WTC11 (cell line): Measurements from ENCODE around the gene LYRM2. TPM values are rescaled to one million over a fixed set of nuclear protein-coding genes. Genes with fewer than 3 reads are reported as not detected.

Experiments
- ATAC-seq: fragments of 200-7000 bp; cut with Tn5 transposase; 2 replicates; pipeline ENCODE4 v1.10.0; 2021; ENCODE audit warnings: mild to moderate bottlenecking, moderate library complexity
- CTCF ChIA-PET: fragments of 300-600 bp; sonication (Branson Sonifier 250); formaldehyde crosslinking; loops from one replicate; lab custom pipeline; 2021; ENCODE audit warnings: antibody characterized with exemption; lab: Charles Lee
- POLR2A ChIA-PET: fragments of 350-600 bp; sonication (Branson Sonifier 250); formaldehyde crosslinking; loops from one replicate; lab custom pipeline; 2021; ENCODE audit warnings: antibody characterized with exemption; lab: Charles Lee
- DNase-seq: peaks from one replicate; pipeline ENCODE4 v3.0.0; 2021; ENCODE audit warnings: low spot score
- H3K27ac Mint-ChIP-seq: 2 replicates; pipeline ENCODE4 v1.8.0; 2021; ENCODE audit warnings: mixed read lengths
- H3K27me3 Mint-ChIP-seq: 2 replicates; pipeline ENCODE4 v1.8.0; 2021; ENCODE audit warnings: low read depth, mild to moderate bottlenecking, moderate library complexity, mixed read lengths
- H3K36me3 Mint-ChIP-seq: 2 replicates; pipeline ENCODE4 v1.8.0; 2021; ENCODE audit warnings: mixed read lengths
- H3K4me1 Mint-ChIP-seq: 2 replicates; pipeline ENCODE4 v1.8.0; 2022; ENCODE audit warnings: mixed read lengths
- H3K4me3 Mint-ChIP-seq: 2 replicates; pipeline ENCODE4 v1.8.0; 2021; ENCODE audit warnings: mild to moderate bottlenecking, moderate library complexity, mixed read lengths
- H3K9me3 Mint-ChIP-seq: 2 replicates; pipeline ENCODE4 v1.8.0; 2021; ENCODE audit warnings: mixed read lengths
- CBFB ChIP-seq: sonication (generic); formaldehyde crosslinking; IDR thresholded peaks from 2 replicates; pipeline ENCODE4 v1.8.1; 2022; ENCODE audit warnings: mild to moderate bottlenecking, low read depth, missing genetic modification reagents
- CREB1 ChIP-seq: sonication (generic); formaldehyde crosslinking; IDR thresholded peaks from 2 replicates; pipeline ENCODE4 v1.8.0; 2023; ENCODE audit warnings: mild to moderate bottlenecking, missing genetic modification reagents
- CREM ChIP-seq: sonication (generic); formaldehyde crosslinking; IDR thresholded peaks from 2 replicates; pipeline ENCODE4 v1.8.1; 2022; ENCODE audit warnings: mild to moderate bottlenecking, missing genetic modification reagents, moderate library complexity
- GABPB1 ChIP-seq: sonication (generic); formaldehyde crosslinking; IDR thresholded peaks from 2 replicates; pipeline ENCODE4 v1.8.1; 2023; ENCODE audit warnings: mild to moderate bottlenecking, missing genetic modification reagents
- GRHL2 ChIP-seq: fragments of 250-450 bp; sonication (Bioruptor Pico); IDR thresholded peaks from 2 replicates; pipeline ENCODE4 v1.8.0; 2022; ENCODE audit warnings: mild to moderate bottlenecking, moderate library complexity; ENCODE audit not compliant: insufficient replicate concordance, severe bottlenecking
- JAZF1 ChIP-seq: fragments of 250-450 bp; sonication (Bioruptor Pico); IDR thresholded peaks from 2 replicates; pipeline ENCODE4 v1.9.0; 2021; ENCODE audit warnings: moderate library complexity, mild to moderate bottlenecking, inconsistent platforms
- KAT7 ChIP-seq: sonication (generic); formaldehyde crosslinking; IDR thresholded peaks from 2 replicates; pipeline ENCODE4 v1.8.1; 2023; ENCODE audit warnings: missing genetic modification reagents, mild to moderate bottlenecking, borderline replicate concordance
- MXD4 ChIP-seq: fragments of 250-450 bp; sonication (Bioruptor Pico); IDR thresholded peaks from 2 replicates; pipeline ENCODE4 v1.8.0; 2021; ENCODE audit warnings: mild to moderate bottlenecking, moderate library complexity, borderline replicate concordance
- MYBL2 ChIP-seq: sonication (generic); formaldehyde crosslinking; IDR thresholded peaks from 2 replicates; pipeline ENCODE4 v1.8.1; 2023; ENCODE audit warnings: mild to moderate bottlenecking, moderate library complexity, missing genetic modification reagents
- PREB ChIP-seq: sonication (generic); formaldehyde crosslinking; IDR thresholded peaks from 2 replicates; pipeline ENCODE4 v1.8.1; 2022; ENCODE audit warnings: mild to moderate bottlenecking, missing genetic modification reagents, moderate library complexity, borderline replicate concordance
- PRRX2 ChIP-seq: fragments of 250-450 bp; sonication (Bioruptor Pico); IDR thresholded peaks from 2 replicates; pipeline ENCODE4 v1.8.0; 2021; ENCODE audit warnings: mild to moderate bottlenecking
- RELA ChIP-seq: sonication (generic); formaldehyde crosslinking; IDR thresholded peaks from 2 replicates; pipeline ENCODE4 v1.8.1; 2022; ENCODE audit warnings: missing genetic modification reagents, mild to moderate bottlenecking, borderline replicate concordance
- SMAD4 ChIP-seq: sonication (generic); formaldehyde crosslinking; IDR thresholded peaks from 2 replicates; pipeline ENCODE4 v1.8.0; 2022; ENCODE audit warnings: mild to moderate bottlenecking, missing genetic modification reagents
- SP1 ChIP-seq: sonication (generic); formaldehyde crosslinking; conservative IDR thresholded peaks from 2 replicates; pipeline ENCODE4 v1.8.1; 2022; ENCODE audit warnings: missing genetic modification reagents
- STAT6 ChIP-seq: sonication (generic); formaldehyde crosslinking; conservative IDR thresholded peaks from 2 replicates; pipeline ENCODE4 v1.8.1; 2023; ENCODE audit warnings: mild to moderate bottlenecking, low read depth, missing genetic modification reagents, moderate library complexity
- TEAD1 ChIP-seq: sonication (generic); formaldehyde crosslinking; IDR thresholded peaks from 2 replicates; pipeline ENCODE4 v1.8.0; 2022; ENCODE audit warnings: mild to moderate bottlenecking, missing genetic modification reagents
- USF1 ChIP-seq: sonication (generic); formaldehyde crosslinking; IDR thresholded peaks from 2 replicates; pipeline ENCODE4 v1.8.0; 2022; ENCODE audit warnings: mild to moderate bottlenecking, missing genetic modification reagents
- ZNF512 ChIP-seq: sonication (generic); formaldehyde crosslinking; IDR thresholded peaks from 2 replicates; pipeline ENCODE4 v1.8.1; 2022; ENCODE audit warnings: missing genetic modification reagents, borderline replicate concordance
- ZNF671 ChIP-seq: fragments of 250-450 bp; sonication (Bioruptor Pico); IDR thresholded peaks from 2 replicates; pipeline ENCODE4 v1.8.0; 2021; ENCODE audit warnings: mild to moderate bottlenecking
- total RNA-seq: library from RNA; stranded (reverse); gene quantifications from 3 replicates; pipeline ENCODE4 v1.2.3, GENCODE V29; 2021

Gene LYRM2
- total RNA-seq, 1 experiment from 2014 or later: 22.2 TPM

GRCh38 chr6:89583559-89583958 is 55.0 kb downstream of the LYRM2 start:
- DNase-seq: no peak
- ChIA-PET CTCF (no interaction called here), POLR2A (no interaction called here)
- Mint-ChIP-seq H3K27me3 (no peaks in the 10 kb centered on the region), H3K36me3 (no peaks in the 10 kb centered on the region), H3K9me3 (no peaks in the 10 kb centered on the region), H3K4me1 (peaks cover 14% of the 10 kb centered on the region), H3K4me3 (no peak overlapping the region), H3K27ac (no peak overlapping the region)
- no peak for TF ChIP-seq ZNF512 (CRISPR knock-in tag)
- no peak for TF ChIP-seq PRRX2 (CRISPR knock-in tag)
- TF ChIP-seq SP1 (CRISPR knock-in tag): no peak
- no peak for TF ChIP-seq GRHL2 (CRISPR knock-in tag)
- TF ChIP-seq SMAD4 (CRISPR knock-in tag): no peak
- TF ChIP-seq ZNF671 (CRISPR knock-in tag): no peak
- TF ChIP-seq USF1: no peak
- no peak for TF ChIP-seq MXD4 (CRISPR knock-in tag)
- TF ChIP-seq TEAD1 (CRISPR knock-in tag): no peak
- ATAC-seq: peak; percentile 76

GRCh38 chr6:89582669-89583325 is 55.8 kb downstream of the LYRM2 start:
- ChIA-PET POLR2A (no interaction called here), CTCF (no interaction called here)
- ATAC-seq (no peak), DNase-seq (no peak)
- peaks cover 14% of the 10 kb centered on the region for H3K4me1 Mint-ChIP-seq
- TF ChIP-seq RELA (CRISPR knock-in tag) (no peak), MYBL2 (CRISPR knock-in tag) (no peak), GABPB1 (CRISPR knock-in tag) (no peak), KAT7 (CRISPR knock-in tag) (no peak), STAT6 (CRISPR knock-in tag) (no peak), CREM (CRISPR knock-in tag) (no peak), SP1 (CRISPR knock-in tag) (no peak), PREB (no peak), CBFB (CRISPR knock-in tag) (no peak), JAZF1 (CRISPR knock-in tag) (no peak), CREB1 (no peak)
- no peaks in the 10 kb centered on the region for H3K9me3 Mint-ChIP-seq
- no peaks in the 10 kb centered on the region for H3K36me3 Mint-ChIP-seq
- no peaks in the 10 kb centered on the region for H3K27me3 Mint-ChIP-seq
- no peak overlapping the region for H3K27ac Mint-ChIP-seq
- H3K4me3 Mint-ChIP-seq: no peak overlapping the region
